ENCODE results near the gene GRHL3. TPM values are rescaled to one million over a fixed set of nuclear protein-coding genes. Genes with fewer than 3 reads are reported as not detected.

The GRHL3 gene
- total and polyA plus RNA-seq, 2 experiments from 2014 or later, result 2.7 to 6.9 TPM

DNA sequence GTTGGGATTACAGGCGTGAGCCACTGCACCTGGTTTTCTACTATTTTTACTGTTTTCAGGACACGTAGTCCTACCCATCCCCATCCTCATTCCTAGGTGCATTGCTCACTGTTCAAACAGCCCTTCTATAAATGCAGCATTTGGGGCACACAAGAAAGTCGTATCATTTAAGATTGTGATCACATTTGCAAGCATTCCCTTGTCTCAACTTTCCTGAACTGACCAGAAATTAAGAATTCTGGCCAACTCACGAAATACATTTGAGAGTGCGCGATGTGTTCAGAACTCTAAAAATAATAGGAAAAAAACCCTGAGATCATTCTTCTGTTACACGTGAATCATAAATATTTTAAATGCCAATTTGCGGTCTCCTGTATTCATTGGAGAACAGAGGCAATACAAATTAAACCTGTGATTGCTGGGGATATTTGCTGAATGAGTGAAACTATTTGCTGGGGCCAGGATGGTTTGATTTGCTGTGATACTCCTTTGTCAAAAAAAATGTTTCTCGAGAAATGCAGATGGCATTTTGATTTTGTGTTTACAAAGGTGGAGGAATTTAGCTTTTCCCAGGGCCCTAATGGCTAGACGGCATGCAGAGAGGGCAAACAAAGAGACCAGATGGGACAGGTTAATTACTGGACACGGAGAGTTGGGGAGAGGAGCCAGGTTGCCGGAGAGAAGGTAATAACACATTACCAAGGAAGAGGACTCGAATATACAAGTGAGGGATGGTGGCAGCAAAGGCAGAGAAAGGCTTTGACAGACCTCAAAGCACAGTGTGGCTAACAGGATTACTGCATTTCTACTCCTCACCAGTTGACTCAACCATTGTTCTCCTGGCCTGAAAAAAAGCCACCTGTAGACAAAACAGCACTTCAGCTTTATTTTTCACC, 56.0 kb downstream of the GRHL3 start:
- peak overlapping the region; percentile 66 for H3K27ac ChIP-seq
- H3K9me3 ChIP-seq (ENCODE audit: low read depth), result no peaks in the 10 kb centered on the region
- no peak for DNase-seq (ENCODE audit: low spot score)
- no peaks in the 10 kb centered on the region for H3K27me3 ChIP-seq
- TF ChIP-seq EZH2 (IDR thresholded peaks at IDR 0.05; ENCODE audit: borderline replicate concordance), result no peak
- TF ChIP-seq, protein P1, sequence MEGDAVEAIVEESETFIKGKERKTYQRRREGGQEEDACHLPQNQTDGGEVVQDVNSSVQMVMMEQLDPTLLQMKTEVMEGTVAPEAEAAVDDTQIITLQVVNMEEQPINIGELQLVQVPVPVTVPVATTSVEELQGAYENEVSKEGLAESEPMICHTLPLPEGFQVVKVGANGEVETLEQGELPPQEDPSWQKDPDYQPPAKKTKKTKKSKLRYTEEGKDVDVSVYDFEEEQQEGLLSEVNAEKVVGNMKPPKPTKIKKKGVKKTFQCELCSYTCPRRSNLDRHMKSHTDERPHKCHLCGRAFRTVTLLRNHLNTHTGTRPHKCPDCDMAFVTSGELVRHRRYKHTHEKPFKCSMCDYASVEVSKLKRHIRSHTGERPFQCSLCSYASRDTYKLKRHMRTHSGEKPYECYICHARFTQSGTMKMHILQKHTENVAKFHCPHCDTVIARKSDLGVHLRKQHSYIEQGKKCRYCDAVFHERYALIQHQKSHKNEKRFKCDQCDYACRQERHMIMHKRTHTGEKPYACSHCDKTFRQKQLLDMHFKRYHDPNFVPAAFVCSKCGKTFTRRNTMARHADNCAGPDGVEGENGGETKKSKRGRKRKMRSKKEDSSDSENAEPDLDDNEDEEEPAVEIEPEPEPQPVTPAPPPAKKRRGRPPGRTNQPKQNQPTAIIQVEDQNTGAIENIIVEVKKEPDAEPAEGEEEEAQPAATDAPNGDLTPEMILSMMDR (IDR thresholded peaks at IDR 0.05; ENCODE audit: poor library complexity), result no peak
- no peak for TF ChIP-seq EZH2phosphoT487 (IDR thresholded peaks at IDR 0.05; ENCODE audit: low read depth, severe bottlenecking, unreplicated experiment)
- H3K9me2 ChIP-seq (replicated peaks; ENCODE audit: insufficient read depth), result no peaks in the 10 kb centered on the region
- no peak overlapping the region for H2AFZ ChIP-seq
- no peak overlapping the region for H3K4me3 ChIP-seq
- H3K4me1 ChIP-seq (ENCODE audit: insufficient read depth), result no peaks in the 10 kb centered on the region
- no peaks in the 10 kb centered on the region for H4K20me1 ChIP-seq (ENCODE audit: insufficient read depth, poor library complexity, severe bottlenecking)
- H3K36me3 ChIP-seq (replicated peaks; ENCODE audit: insufficient read depth, low read depth), result no peaks in the 10 kb centered on the region
- peak overlapping the region; percentile 3 for H3K4me2 ChIP-seq
- WGBS (ENCODE audit: low lambda C conversion rate, missing lambda C conversion rate), result 49% methylated on average over 13 of the region's 13 CpGs
- no peaks in the 10 kb centered on the region for H3K79me2 ChIP-seq

DNA sequence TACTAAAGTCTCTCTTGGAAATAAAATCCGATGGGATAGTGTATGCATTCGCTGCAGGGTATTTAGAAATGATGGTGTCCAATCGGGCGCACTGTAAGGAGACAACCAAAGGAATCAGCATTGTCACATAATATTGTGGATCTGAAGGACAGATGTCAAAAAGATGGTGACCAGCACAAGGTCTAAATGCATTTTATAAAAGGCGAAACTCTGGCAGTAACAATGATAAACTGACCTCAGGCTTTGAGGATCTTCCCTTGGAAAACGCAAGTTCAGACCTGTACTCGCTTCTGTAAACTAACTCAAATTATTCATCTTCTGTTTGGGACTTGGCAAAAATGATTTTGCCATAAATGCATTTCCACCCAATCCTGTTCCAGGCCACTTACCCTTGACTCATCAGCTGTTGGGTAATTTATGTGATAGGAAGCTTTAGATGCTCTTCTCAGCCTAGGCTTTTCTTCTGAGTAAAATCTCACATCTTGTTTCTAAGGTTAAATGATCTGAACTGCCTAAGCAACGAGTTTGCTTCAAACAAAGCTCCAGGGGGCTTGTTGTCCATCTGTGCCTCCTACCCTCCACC, 60.7 kb downstream of the GRHL3 start:
- H3K9me2 ChIP-seq (replicated peaks; ENCODE audit: insufficient read depth), result no peaks in the 10 kb centered on the region
- no peaks in the 10 kb centered on the region for H3K9me3 ChIP-seq (ENCODE audit: low read depth)
- H3K4me2 ChIP-seq, result no peak overlapping the region
- DNase-seq (ENCODE audit: low spot score), result no peak
- no peaks in the 10 kb centered on the region for H3K27me3 ChIP-seq
- 79% methylated on average over 8 of the region's 8 CpGs for WGBS (ENCODE audit: low lambda C conversion rate, missing lambda C conversion rate)
- H4K20me1 ChIP-seq (ENCODE audit: insufficient read depth, poor library complexity, severe bottlenecking), result no peaks in the 10 kb centered on the region
- no peaks in the 10 kb centered on the region for H3K36me3 ChIP-seq (replicated peaks; ENCODE audit: insufficient read depth, low read depth)
- H3K4me1 ChIP-seq (ENCODE audit: insufficient read depth), result peaks cover 4% of the 10 kb centered on the region
- H3K4me3 ChIP-seq, result no peak overlapping the region
- TF ChIP-seq EZH2phosphoT487 (IDR thresholded peaks at IDR 0.05; ENCODE audit: low read depth, severe bottlenecking, unreplicated experiment), result no peak
- TF ChIP-seq, protein P1 (IDR thresholded peaks at IDR 0.05; ENCODE audit: poor library complexity), result no peak
- TF ChIP-seq EZH2 (IDR thresholded peaks at IDR 0.05; ENCODE audit: borderline replicate concordance), result no peak
- H3K27ac ChIP-seq, result no peak overlapping the region
- H3K79me2 ChIP-seq, result no peaks in the 10 kb centered on the region
- H2AFZ ChIP-seq, result no peak overlapping the region

DNA sequence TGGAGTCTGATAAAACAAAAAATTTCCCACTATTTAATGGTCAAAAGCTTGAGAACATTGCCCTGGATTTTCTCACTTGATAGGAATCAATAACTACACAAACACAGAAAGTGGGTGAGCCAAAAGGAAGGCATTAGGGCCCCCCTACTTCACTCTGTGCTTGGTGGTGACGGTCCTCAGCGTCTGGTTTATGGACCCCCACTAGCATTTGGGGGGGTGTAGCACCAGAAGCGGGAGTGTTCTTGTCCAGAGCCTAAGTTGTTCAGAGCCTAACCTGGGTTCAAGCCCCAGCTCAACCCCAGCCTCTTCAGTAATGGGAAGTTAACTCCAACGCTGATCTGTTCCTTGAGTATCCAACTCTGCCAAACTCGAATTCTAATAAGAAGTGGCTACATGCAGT, 61.4 kb downstream of the GRHL3 start:
- Histone ChIP-seq H3K4me3 (no peak overlapping the region), H3K4me2 (no peak overlapping the region), H3K9me3 (ENCODE audit: low read depth) (no peaks in the 10 kb centered on the region), H3K27ac (no peak overlapping the region), H3K79me2 (no peaks in the 10 kb centered on the region), H2AFZ (no peak overlapping the region), H3K4me1 (ENCODE audit: insufficient read depth) (peaks cover 4% of the 10 kb centered on the region), H4K20me1 (ENCODE audit: insufficient read depth, poor library complexity, severe bottlenecking) (no peaks in the 10 kb centered on the region), H3K27me3 (no peaks in the 10 kb centered on the region), H3K36me3 (replicated peaks; ENCODE audit: insufficient read depth, low read depth) (no peaks in the 10 kb centered on the region), H3K9me2 (replicated peaks; ENCODE audit: insufficient read depth) (no peaks in the 10 kb centered on the region)
- WGBS (ENCODE audit: low lambda C conversion rate, missing lambda C conversion rate), result 90% methylated on average over 5 of the region's 5 CpGs
- no peak for DNase-seq (ENCODE audit: low spot score)
- TF ChIP-seq, protein P1 (IDR thresholded peaks at IDR 0.05; ENCODE audit: poor library complexity), result no peak
- TF ChIP-seq EZH2phosphoT487 (IDR thresholded peaks at IDR 0.05; ENCODE audit: low read depth, severe bottlenecking, unreplicated experiment) (no peak), EZH2 (IDR thresholded peaks at IDR 0.05; ENCODE audit: borderline replicate concordance) (no peak)

Measured in hepatocyte (in vitro differentiated cells).